ENCODE results near the gene E4F1.
"Not testable (repeated sequence)": the region's sequence is repeated elsewhere in the genome, so short reads cannot be mapped to it uniquely, and the experiment has no call there.

The E4F1 gene

DNA sequence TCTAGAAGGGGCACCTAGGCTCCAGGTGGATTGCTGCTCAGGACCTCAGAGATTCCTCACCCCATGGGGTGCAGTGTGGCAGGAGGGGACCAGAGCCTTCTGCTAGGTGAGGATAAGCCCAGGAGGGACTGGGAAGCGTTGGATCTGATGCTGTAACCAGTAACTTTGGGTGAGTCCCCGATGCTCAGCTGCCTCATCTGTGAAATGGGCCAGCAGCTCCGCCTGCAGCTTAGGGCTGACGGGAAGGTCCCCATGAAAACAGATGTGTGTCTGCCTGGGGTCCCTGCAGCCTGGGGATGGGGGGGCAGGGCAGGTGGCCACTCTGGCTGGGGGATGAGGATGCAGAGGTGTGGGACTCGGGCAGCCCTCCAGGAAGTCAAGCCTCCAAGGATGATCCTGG is 24.3 kb upstream of the E4F1 start:
- no peak overlapping the region for H3K4me3 ChIP-seq (ENCODE audit: low read depth, low read length)

DNA sequence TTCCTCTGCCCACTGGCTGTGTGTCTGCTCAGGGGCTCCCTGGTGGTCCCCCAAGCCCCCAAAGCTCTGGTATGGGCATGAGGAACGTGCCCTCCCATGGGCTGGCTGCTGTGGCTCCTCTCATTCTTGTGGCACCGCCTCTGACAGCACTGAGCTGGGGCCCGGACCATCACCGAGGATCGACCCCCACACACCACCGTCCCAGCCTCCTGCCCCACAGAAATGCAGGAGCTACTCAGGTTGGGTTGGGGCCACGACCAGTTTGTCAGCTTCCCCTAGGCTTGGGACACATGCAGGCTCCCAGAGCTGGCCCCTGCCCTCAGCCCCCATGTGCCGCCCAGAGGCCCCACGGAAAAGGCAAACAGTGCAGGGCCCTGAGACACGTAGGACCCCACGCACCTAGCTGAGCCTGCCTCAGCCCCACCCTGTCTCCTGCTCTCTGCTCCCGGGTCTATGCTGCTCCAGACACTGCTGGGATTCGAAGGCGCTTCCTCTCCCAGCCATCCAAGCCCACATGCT is 23.7 kb upstream of the E4F1 start:
- TF ChIP-seq, protein P1, sequence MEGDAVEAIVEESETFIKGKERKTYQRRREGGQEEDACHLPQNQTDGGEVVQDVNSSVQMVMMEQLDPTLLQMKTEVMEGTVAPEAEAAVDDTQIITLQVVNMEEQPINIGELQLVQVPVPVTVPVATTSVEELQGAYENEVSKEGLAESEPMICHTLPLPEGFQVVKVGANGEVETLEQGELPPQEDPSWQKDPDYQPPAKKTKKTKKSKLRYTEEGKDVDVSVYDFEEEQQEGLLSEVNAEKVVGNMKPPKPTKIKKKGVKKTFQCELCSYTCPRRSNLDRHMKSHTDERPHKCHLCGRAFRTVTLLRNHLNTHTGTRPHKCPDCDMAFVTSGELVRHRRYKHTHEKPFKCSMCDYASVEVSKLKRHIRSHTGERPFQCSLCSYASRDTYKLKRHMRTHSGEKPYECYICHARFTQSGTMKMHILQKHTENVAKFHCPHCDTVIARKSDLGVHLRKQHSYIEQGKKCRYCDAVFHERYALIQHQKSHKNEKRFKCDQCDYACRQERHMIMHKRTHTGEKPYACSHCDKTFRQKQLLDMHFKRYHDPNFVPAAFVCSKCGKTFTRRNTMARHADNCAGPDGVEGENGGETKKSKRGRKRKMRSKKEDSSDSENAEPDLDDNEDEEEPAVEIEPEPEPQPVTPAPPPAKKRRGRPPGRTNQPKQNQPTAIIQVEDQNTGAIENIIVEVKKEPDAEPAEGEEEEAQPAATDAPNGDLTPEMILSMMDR (IDR thresholded peaks at IDR 0.05; ENCODE audit: low read depth, low read length) = no peak
- no peak for DNase-seq (ENCODE audit: low read depth, low spot score)

More for the DNA sequence above, 24.3 kb upstream of the E4F1 start:
- no peak for DNase-seq (ENCODE audit: low read depth, low spot score)
- TF ChIP-seq, protein P1 (IDR thresholded peaks at IDR 0.05; ENCODE audit: low read depth, low read length) = no peak
- in situ Hi-C loops (cut with HindIII; ENCODE audit: low sequenced_read_pairs) = no loop called here

DNA sequence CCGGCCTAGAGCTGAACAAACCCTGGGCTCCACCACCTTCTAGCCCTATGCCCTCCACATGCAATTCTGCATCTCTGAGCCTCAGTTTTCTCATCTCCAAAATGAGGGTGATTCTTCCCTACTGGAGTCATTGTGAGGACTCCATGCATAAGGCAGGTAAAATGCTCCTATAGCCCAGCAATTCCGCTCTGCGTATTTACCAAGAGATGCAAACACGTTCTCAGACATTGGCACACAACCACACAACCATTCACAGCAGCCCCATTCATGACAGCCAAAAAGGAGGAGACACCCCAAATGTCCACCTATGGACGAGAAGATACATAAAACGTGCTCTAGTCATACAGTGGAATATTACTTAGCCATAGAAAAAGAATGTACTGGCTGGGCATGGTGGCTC is 23.1 kb upstream of the E4F1 start:
- no peak for DNase-seq (ENCODE audit: low read depth, low spot score)
- TF ChIP-seq, protein P1 (IDR thresholded peaks at IDR 0.05; ENCODE audit: low read depth, low read length) = no peak
- H3K4me3 ChIP-seq (ENCODE audit: low read depth, low read length) = no peak overlapping the region
- in situ Hi-C loops (cut with HindIII; ENCODE audit: low sequenced_read_pairs) = no loop called here

More for the DNA sequence above, 23.7 kb upstream of the E4F1 start:
- no peak overlapping the region for H3K4me3 ChIP-seq (ENCODE audit: low read depth, low read length)
- in situ Hi-C loops (cut with HindIII; ENCODE audit: low sequenced_read_pairs) = no loop called here

DNA sequence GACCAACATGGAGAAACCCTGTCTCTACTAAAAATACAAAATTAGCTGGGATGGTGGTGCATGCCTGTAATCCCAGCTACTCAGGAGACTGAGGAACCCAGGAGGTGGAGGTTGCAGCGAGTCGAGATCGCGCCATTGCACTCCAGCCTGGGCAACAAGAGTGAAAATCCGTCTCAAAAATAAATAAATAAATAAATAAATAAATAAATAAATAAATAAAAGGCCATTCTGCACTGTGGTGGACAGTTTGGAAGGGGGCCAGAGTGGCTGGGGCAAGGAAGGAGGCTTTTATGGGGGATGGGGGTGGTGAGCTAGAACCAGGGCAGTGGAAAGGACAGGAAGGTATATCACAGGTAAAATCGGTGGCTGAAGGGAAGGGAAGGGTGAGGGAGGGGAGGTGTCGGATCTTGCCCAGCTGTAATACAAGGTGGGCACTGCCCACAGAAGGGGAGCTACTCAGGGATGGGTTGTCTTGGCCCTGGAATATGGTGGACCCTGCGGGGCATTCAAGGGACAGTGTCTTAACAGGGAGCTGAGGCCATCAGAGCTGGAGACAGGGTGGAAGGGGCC is 20.2 kb upstream of the E4F1 start:
- in situ Hi-C loops (cut with HindIII; ENCODE audit: low sequenced_read_pairs); DNase-seq (ENCODE audit: low read depth, low spot score); H3K4me3 ChIP-seq (ENCODE audit: low read depth, low read length): not testable (repeated sequence)

DNA sequence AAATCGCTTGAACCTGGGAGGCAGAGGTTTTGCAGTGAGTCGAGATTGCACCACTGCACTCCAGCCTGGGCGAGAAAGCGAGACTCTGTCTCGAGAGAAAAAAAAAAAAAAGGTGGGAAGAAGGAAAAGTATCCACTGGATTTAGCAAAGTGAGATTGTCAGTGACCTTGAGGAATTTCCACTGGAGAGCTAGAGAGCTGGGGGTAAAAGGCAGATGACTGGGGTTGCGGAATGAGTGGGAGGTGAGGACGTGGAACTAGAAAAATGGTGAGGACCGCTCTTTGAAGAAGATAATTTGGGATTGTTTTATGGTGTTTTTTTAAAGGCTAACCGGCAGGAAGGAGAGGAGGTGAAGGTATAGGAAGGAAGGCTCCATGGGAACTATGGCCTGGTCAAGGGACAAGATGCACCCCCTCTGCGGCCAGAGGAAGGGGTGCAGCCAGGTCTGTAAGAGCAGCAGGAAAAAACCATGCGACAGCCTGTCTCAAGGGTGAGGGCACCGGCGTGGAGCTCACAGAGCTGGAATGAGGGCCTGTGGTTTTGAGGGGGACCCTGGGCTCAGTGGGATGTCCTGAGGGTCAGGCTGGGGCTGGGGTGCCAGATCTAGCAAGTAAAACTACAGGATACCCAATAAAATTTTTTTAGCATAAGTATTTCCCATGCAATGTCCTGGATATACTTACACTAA is 18.8 kb upstream of the E4F1 start:
- TF ChIP-seq, protein P1 (IDR thresholded peaks at IDR 0.05; ENCODE audit: low read depth, low read length) = no peak
- peak overlapping the region; percentile 80 for H3K4me3 ChIP-seq (ENCODE audit: low read depth, low read length)
- DNase-seq (ENCODE audit: low read depth, low spot score) = no peak
- in situ Hi-C loops (cut with HindIII; ENCODE audit: low sequenced_read_pairs) = no loop called here

DNA sequence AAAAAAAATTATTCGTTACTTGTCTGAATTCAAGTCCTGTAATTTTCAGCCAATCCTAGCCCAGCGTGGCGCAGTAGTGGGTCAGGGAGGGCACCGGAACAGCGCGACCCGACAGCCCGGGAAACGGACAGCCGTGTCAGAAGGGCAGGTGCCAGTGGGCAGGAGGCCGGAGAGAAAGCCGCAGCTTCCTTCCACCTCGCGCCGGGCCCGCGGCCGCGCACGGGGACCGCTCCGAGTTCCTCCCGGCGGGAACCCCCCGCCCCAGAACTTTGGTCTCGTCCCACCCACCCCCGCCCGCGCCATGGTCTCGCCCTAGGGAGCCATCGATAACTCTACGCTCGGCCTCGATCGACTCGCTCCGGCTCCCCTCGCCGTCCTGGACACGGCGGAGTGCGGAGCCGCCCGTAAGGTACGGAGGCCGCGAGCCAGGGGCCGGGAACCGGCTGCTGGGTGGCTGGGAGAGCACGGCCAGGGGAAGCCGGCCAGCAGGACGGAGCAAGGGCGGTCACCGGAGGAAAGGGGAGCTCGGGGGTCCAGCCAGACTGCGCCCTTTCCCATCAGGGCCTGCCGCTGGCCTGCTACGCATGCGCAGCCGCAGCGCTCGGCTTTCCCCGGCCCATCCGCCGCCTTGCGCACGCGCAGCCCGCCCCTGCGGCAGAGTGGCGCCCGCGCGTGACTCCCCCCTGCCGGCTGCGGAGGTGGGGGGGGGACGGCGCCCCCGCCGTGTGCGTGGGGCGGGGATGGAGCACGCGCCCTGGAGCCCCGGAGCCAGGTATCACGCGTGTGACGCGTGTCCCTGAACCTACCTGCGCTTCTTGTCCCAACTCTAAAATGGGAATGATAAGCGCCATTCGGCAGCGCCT is 18.1 kb upstream of the E4F1 start, which contains the start of gene MLST8:
MLST8 (plus strand) TSS at position 351 of the 863 bp plus-strand sequence. CDS start 632 bp downstream, outside the sequence.
- TF ChIP-seq, protein P1 (IDR thresholded peaks at IDR 0.05; ENCODE audit: low read depth, low read length) = no peak
- H3K4me3 ChIP-seq (ENCODE audit: low read depth, low read length) = peak within 1 kb of the TSS; percentile 80
- in situ Hi-C loops (cut with HindIII; ENCODE audit: low sequenced_read_pairs) = no loop called here
- DNase-seq (ENCODE audit: low read depth, low spot score) = peak; percentile 89
